B cell (primary cell): Measurements from ENCODE around the gene MFAP5.

Experiments used
- CTCF ChIP-seq: fragments of 200-600 bp; IDR thresholded peaks from one replicate; pipeline ENCODE4 v1.8.0; 2022; ENCODE audit warnings: antibody characterized with exemption, mild to moderate bottlenecking
- EZH2 ChIP-seq: IDR thresholded peaks from 2 replicates; pipeline ENCODE4 v1.6.1; 2012; ENCODE audit warnings: borderline replicate concordance, low read depth, mild to moderate bottlenecking, moderate library complexity, low read length; ENCODE audit not compliant: insufficient read depth, poor library complexity, severe bottlenecking

GRCh38 chr12:8698132-8698851 lies 35.7 kb upstream of the MFAP5 start:
- TF ChIP-seq CTCF, result no peak
- no peak for TF ChIP-seq EZH2
